Adrenal gland (tissue), 5 donors: Measurements from ENCODE around the gene CACNA1E.

Source experiments
- CTCF ChIP-seq, 6 experiments: fragments of 450-650 bp in 4 of 6; fragments of 200-600 bp in 2 of 6; sonication (generic) in 1 of 6; IDR thresholded peaks; 1 replicate in 5 of 6; 2 replicates in 1 of 6; pipeline versions ENCODE4 v1.5.1 to v1.8.0; 2016 to 2021; ENCODE audit warnings: antibody characterized with exemption in 6 of 6, mild to moderate bottlenecking in 2 of 6, moderate library complexity in 1 of 6
- POLR2A ChIP-seq, 2 donors: fragments of 450-650 bp; IDR thresholded peaks; one replicate each; pipeline ENCODE4 v1.6.1; 2017; ENCODE audit warnings: antibody characterized with exemption in 2 of 2, mild to moderate bottlenecking in 2 of 2, moderate library complexity in 1 of 2
- donor health status: DM: no; HTN: no; CAD: no.

- TF ChIP-seq CTCF (IDR thresholded peaks at IDR 0.05), result no peak
- no peak for TF ChIP-seq POLR2A (IDR thresholded peaks at IDR 0.05)
Observed at GRCh38 chr1:181746224-181746623, 262.9 kb downstream of the CACNA1E start.
